Left lung (tissue), 10 donors: ENCODE data around the gene PIP4K2A. TPM values are rescaled to one million over a fixed set of nuclear protein-coding genes. Genes with fewer than 3 reads are reported as not detected.

Experiments
- ATAC-seq: fragments of 200-7000 bp; cut with Tn5 transposase; one replicate; pipeline ENCODE4 v1.9.1; 2020; ENCODE audit warnings: moderate library complexity
- DNase-seq, 4 donors: peaks; one replicate each; pipeline ENCODE4 v3.0.0-alpha.2; 2013 to 2020
- H3K27ac ChIP-seq, 2 donors: fragments of 200-600 bp; sonication (generic) in 1 of 2; one replicate each; pipeline versions ENCODE4 v1.5.0 to v1.8.0; 2020 to 2021
- H3K27me3 ChIP-seq, 2 donors: fragments of 200-600 bp; sonication (generic) in 1 of 2; one replicate each; pipeline versions ENCODE4 v1.5.0 to v1.8.0; 2020 to 2021
- H3K36me3 ChIP-seq, 2 donors: fragments of 200-600 bp; sonication (generic) in 1 of 2; one replicate each; pipeline versions ENCODE4 v1.5.0 to v1.8.0; 2020 to 2021
- H3K4me1 ChIP-seq, 2 donors: fragments of 200-600 bp; one replicate each; pipeline ENCODE4 v1.8.0; 2021
- H3K4me3 ChIP-seq, 2 donors: fragments of 200-600 bp; sonication (generic) in 1 of 2; one replicate each; pipeline versions ENCODE4 v1.5.0 to v1.8.0; 2020 to 2021; ENCODE audit warnings: mild to moderate bottlenecking in 1 of 2
- H3K9me3 ChIP-seq, 2 donors: fragments of 200-600 bp; sonication (generic) in 1 of 2; one replicate each; pipeline versions ENCODE4 v1.5.0 to v1.8.0; 2020 to 2021
- CTCF ChIP-seq, 2 donors: fragments of 200-600 bp; sonication (generic) in 1 of 2; IDR thresholded peaks; one replicate each; pipeline versions ENCODE4 v1.5.0 to v1.8.0; 2021; ENCODE audit warnings: antibody characterized with exemption in 2 of 2
- intact Hi-C, 2 donors: fragments of 100-400 bp; cut with DNase I; formaldehyde crosslinking; loops; one replicate each; pipeline versions ENCODE4 v1.11.2 to v1.14.2; 2022
- polyA plus RNA-seq, 6 donors: library from polyadenylated mRNA; unstranded; fragments of 120-200 nt; gene quantifications; one replicate each; pipeline ENCODE4 v1.2.1, GENCODE V29; 2013; ENCODE audit not compliant: insufficient read length in 6 of 6
- total RNA-seq, 2 donors: library from RNA; stranded (reverse); fragmentation: NEBNext Ultra II Directional; extraction: Animal tissue kit (Norgen Biotek cat#: 25700); gene quantifications; one replicate each; pipeline ENCODE4 v1.2.1, GENCODE V29; 2021
- donor health status: DM: no; HTN: yes; CAD: no.
- donor health status: DM: no; HTN: no; CAD: no.

Gene PIP4K2A
- total and polyA plus RNA-seq, 8 donors, result 24.9 to 53.8 (median 29.5) TPM

DNA sequence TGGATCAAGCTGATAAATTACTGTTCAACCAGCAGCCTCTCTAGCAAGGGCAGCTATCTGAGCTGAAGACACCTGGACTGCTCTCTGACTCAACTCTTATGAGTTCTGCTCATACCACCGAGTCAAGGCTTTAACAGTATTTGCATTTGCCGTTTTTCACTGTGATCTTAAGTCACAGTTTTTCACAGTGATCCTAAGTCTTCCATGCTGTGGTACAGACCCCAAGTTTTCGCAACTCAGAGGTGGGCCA lies 31.3 kb downstream of the PIP4K2A start:
- peak overlapping the region; percentile 28 to 51 for H3K27ac ChIP-seq
- intact Hi-C loops, result no loop called here
- ATAC-seq, result no peak
- H3K27me3 ChIP-seq, result no peaks in the 10 kb centered on the region
- no peak overlapping the region for H3K4me3 ChIP-seq
- no peaks in the 10 kb centered on the region for H3K9me3 ChIP-seq
- TF ChIP-seq CTCF (IDR thresholded peaks at IDR 0.05), result no peak
- peaks cover 10 to 54% of the 10 kb centered on the region in 2 donors for H3K4me1 ChIP-seq
- no peaks in the 10 kb centered on the region for H3K36me3 ChIP-seq
- DNase-seq, result no peak

GRCh38 chr10:22682237-22683139 lies 31.9 kb downstream of the PIP4K2A start:
- ATAC-seq, result peak; percentile 86
- H3K27ac ChIP-seq, result peak overlapping the region; percentile 28 to 51

GRCh38 chr10:22681783-22682183 lies 32.6 kb downstream of the PIP4K2A start:
- ATAC-seq (peak; percentile 74), DNase-seq (no peak)
- Histone ChIP-seq H3K4me3 (no peak overlapping the region), H3K9me3 (no peaks in the 10 kb centered on the region), H3K36me3 (no peaks in the 10 kb centered on the region), H3K4me1 (peaks cover 10 to 54% of the 10 kb centered on the region in 2 donors), H3K27me3 (no peaks in the 10 kb centered on the region), H3K27ac (peak overlapping the region; percentile 28 to 46)
- intact Hi-C loops, result no loop called here
- no peak for TF ChIP-seq CTCF (IDR thresholded peaks at IDR 0.05)

More at GRCh38 chr10:22682237-22683139, 31.9 kb downstream of the PIP4K2A start:
- H3K36me3 ChIP-seq, result no peaks in the 10 kb centered on the region
- no peaks in the 10 kb centered on the region for H3K9me3 ChIP-seq
- H3K4me1 ChIP-seq, result peaks cover 10 to 54% of the 10 kb centered on the region in 2 donors
- no peak overlapping the region for H3K4me3 ChIP-seq
- H3K27me3 ChIP-seq, result no peaks in the 10 kb centered on the region
- intact Hi-C loops, result no loop called here
- TF ChIP-seq CTCF (IDR thresholded peaks at IDR 0.05), result no peak
- peak in 1 of 4 donors; percentile 51 for DNase-seq

- Histone ChIP-seq H3K4me1 (peaks cover 10 to 56% of the 10 kb centered on the region in 2 donors), H3K27ac (peak overlapping the region in 1 of 2 donors; percentile 46), H3K4me3 (no peak overlapping the region), H3K9me3 (no peaks in the 10 kb centered on the region), H3K27me3 (no peaks in the 10 kb centered on the region), H3K36me3 (no peaks in the 10 kb centered on the region)
- ATAC-seq, result no peak
- DNase-seq, result no peak
- TF ChIP-seq CTCF (IDR thresholded peaks at IDR 0.05), result no peak
- intact Hi-C loops, result no loop called here
These were observed 33.1 kb downstream of the PIP4K2A start for GRCh38 chr10:22681301-22681700.

GRCh38 chr10:22679608-22680007 lies 34.8 kb downstream of the PIP4K2A start:
- Histone ChIP-seq H3K9me3 (no peaks in the 10 kb centered on the region), H3K4me3 (no peak overlapping the region), H3K4me1 (peaks cover 10 to 55% of the 10 kb centered on the region in 2 donors), H3K27ac (no peak overlapping the region), H3K27me3 (no peaks in the 10 kb centered on the region), H3K36me3 (no peaks in the 10 kb centered on the region)
- ATAC-seq, result no peak
- DNase-seq, result no peak
- intact Hi-C loops, result no loop called here
- no peak for TF ChIP-seq CTCF (IDR thresholded peaks at IDR 0.05)
